ENCODE results near the gene CCP110.

- TF ChIP-seq EZH2 (IDR thresholded peaks at IDR 0.05; ENCODE audit: low read length, unreplicated experiment) (no peak), EZH2phosphoT487 (IDR thresholded peaks at IDR 0.05; ENCODE audit: borderline replicate concordance, low read length) (no peak)
- TF ChIP-seq, protein P1, sequence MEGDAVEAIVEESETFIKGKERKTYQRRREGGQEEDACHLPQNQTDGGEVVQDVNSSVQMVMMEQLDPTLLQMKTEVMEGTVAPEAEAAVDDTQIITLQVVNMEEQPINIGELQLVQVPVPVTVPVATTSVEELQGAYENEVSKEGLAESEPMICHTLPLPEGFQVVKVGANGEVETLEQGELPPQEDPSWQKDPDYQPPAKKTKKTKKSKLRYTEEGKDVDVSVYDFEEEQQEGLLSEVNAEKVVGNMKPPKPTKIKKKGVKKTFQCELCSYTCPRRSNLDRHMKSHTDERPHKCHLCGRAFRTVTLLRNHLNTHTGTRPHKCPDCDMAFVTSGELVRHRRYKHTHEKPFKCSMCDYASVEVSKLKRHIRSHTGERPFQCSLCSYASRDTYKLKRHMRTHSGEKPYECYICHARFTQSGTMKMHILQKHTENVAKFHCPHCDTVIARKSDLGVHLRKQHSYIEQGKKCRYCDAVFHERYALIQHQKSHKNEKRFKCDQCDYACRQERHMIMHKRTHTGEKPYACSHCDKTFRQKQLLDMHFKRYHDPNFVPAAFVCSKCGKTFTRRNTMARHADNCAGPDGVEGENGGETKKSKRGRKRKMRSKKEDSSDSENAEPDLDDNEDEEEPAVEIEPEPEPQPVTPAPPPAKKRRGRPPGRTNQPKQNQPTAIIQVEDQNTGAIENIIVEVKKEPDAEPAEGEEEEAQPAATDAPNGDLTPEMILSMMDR (conservative IDR thresholded peaks at IDR 0.05; ENCODE audit: low read depth, low read length) = no peak
Observed at GRCh38 chr16:19549673-19550072, 25.9 kb downstream of the CCP110 start.
